Measurements from ENCODE around the gene DOK1. TPM values are rescaled to one million over a fixed set of nuclear protein-coding genes. Genes with fewer than 3 reads are reported as not detected.

The DOK1 gene
- total RNA-seq, 1 donor: 9.9 TPM

GRCh38 chr2:74532222-74532621, 22.3 kb upstream of the DOK1 start:
- TF ChIP-seq CTCF (IDR thresholded peaks at IDR 0.05; ENCODE audit: insufficient read depth, low read depth, low read length): peak; percentile 22
- H3K4me3 ChIP-seq (ENCODE audit: low read depth, low read length): no peak overlapping the region
- peak; percentile 52 for DNase-seq (ENCODE audit: low read depth)

- no peak for DNase-seq (ENCODE audit: low read depth)
- no peak for TF ChIP-seq CTCF (IDR thresholded peaks at IDR 0.05; ENCODE audit: insufficient read depth, low read depth, low read length)
- H3K4me3 ChIP-seq (ENCODE audit: low read depth, low read length): no peak overlapping the region
Measured at GRCh38 chr2:74533464-74533863, 21.1 kb upstream of the DOK1 start.

- no peak for DNase-seq (ENCODE audit: low read depth)
- H3K4me3 ChIP-seq (ENCODE audit: low read depth, low read length): no peak overlapping the region
- no peak for TF ChIP-seq CTCF (IDR thresholded peaks at IDR 0.05; ENCODE audit: insufficient read depth, low read depth, low read length)
Measured at GRCh38 chr2:74534411-74534810, 20.1 kb upstream of the DOK1 start.

- no peak overlapping the region for H3K4me3 ChIP-seq (ENCODE audit: low read depth, low read length)
- no peak for DNase-seq (ENCODE audit: low read depth)
- TF ChIP-seq CTCF (IDR thresholded peaks at IDR 0.05; ENCODE audit: insufficient read depth, low read depth, low read length): no peak
Measured at GRCh38 chr2:74535440-74535965, 19.0 kb upstream of the DOK1 start.

GRCh38 chr2:74536166-74536950, 18.2 kb upstream of the DOK1 start:
- no peak overlapping the region for H3K4me3 ChIP-seq (ENCODE audit: low read depth, low read length)
- TF ChIP-seq CTCF (IDR thresholded peaks at IDR 0.05; ENCODE audit: insufficient read depth, low read depth, low read length): no peak
- DNase-seq (ENCODE audit: low read depth): no peak

GRCh38 chr2:74537140-74537539, 17.4 kb upstream of the DOK1 start:
- no peak overlapping the region for H3K4me3 ChIP-seq (ENCODE audit: low read depth, low read length)
- no peak for DNase-seq (ENCODE audit: low read depth)
- no peak for TF ChIP-seq CTCF (IDR thresholded peaks at IDR 0.05; ENCODE audit: insufficient read depth, low read depth, low read length)
